ENCODE data around the gene SLC26A6. TPM values are rescaled to one million over a fixed set of nuclear protein-coding genes. Genes with fewer than 3 reads are reported as not detected.

The SLC26A6 gene
- total RNA-seq, 1 experiment from 2014 or later = 54.7 TPM

- Mint-ChIP-seq H3K27me3 (ENCODE audit: insufficient read depth, unreplicated experiment) (no peaks in the 10 kb centered on the region), H3K27ac (ENCODE audit: unreplicated experiment) (no peak overlapping the region), H3K4me1 (ENCODE audit: low read depth, unreplicated experiment) (peaks cover 6% of the 10 kb centered on the region), H3K36me3 (ENCODE audit: insufficient read depth, unreplicated experiment) (no peaks in the 10 kb centered on the region), H3K4me3 (ENCODE audit: unreplicated experiment) (no peak overlapping the region), H3K9me3 (ENCODE audit: unreplicated experiment) (no peaks in the 10 kb centered on the region)
- Histone ChIP-seq H3K4me3 (ENCODE audit: low read depth, low read length) (no peak overlapping the region), H3K36me3 (ENCODE audit: control insufficient read depth, insufficient read depth, low read length) (no peaks in the 10 kb centered on the region), H3K9me3 (no peaks in the 10 kb centered on the region), H3K27me3 (replicated peaks; ENCODE audit: control insufficient read depth, insufficient read depth, low read length) (no peaks in the 10 kb centered on the region), H3K4me1 (no peaks in the 10 kb centered on the region)
- TF ChIP-seq, protein P1, sequence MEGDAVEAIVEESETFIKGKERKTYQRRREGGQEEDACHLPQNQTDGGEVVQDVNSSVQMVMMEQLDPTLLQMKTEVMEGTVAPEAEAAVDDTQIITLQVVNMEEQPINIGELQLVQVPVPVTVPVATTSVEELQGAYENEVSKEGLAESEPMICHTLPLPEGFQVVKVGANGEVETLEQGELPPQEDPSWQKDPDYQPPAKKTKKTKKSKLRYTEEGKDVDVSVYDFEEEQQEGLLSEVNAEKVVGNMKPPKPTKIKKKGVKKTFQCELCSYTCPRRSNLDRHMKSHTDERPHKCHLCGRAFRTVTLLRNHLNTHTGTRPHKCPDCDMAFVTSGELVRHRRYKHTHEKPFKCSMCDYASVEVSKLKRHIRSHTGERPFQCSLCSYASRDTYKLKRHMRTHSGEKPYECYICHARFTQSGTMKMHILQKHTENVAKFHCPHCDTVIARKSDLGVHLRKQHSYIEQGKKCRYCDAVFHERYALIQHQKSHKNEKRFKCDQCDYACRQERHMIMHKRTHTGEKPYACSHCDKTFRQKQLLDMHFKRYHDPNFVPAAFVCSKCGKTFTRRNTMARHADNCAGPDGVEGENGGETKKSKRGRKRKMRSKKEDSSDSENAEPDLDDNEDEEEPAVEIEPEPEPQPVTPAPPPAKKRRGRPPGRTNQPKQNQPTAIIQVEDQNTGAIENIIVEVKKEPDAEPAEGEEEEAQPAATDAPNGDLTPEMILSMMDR (IDR thresholded peaks at IDR 0.05; ENCODE audit: insufficient read depth in 1 of 2, low read depth in 1 of 2, low read length in 1 of 2, severe bottlenecking in 1 of 2, unreplicated experiment in 1 of 2) = no peak
- no peak for DNase-seq
- CTCF ChIA-PET = interaction anchor here (1.0 kb wide), 1 partner anchor 79 kb away, joined by 3 read pairs; no protein-coding TSS in a partner anchor
- intact Hi-C loops (cut with micrococcal nuclease; ENCODE audit: unreplicated experiment) = no loop called here
- POLR2A ChIA-PET = no interaction called here
- no TSS peak for BruUV-seq (replicated peaks)
Measured at GRCh38 chr3:48584836-48585235, 50.4 kb downstream of the SLC26A6 start.

DNA sequence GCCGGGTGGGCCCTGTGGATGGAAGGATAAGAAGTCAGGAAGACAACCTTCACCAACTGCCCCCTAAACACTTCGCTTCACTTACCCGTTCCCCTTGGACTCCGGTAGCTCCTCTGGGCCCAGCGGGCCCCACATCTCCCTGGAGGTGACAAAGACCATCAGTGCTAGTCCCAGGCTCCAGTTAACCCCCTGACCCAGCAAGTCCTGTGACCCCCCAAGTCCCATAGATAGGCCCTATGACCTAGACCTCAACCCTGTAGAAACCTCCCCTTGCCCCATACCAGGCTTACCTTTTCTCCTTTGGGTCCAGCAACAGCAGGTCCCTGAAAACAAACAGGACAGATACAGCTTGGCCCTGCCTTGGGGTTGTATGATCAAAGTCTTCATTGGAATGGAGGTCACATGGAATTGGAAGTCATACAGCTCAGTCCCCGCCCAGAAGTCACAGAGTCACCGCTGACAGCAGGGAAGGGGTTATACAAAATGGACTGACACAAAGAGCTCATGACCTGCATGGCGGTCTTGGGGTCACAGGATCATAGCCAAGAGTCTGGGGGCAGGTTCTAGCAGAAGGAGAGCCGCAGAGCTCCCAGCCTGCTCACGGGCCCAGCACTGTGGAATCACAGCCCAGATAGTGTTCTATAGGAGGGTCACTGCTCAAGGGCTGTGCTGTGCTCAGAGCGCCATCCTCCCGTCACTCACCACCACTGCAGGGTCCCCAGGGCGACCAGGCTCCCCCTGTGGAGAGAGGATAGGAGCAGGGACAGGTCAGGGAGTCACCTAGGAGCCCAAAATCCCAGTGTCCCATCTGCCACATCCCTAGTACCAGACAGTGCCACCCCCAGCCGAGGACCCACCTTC is 53.4 kb downstream of the SLC26A6 start:
- no peaks in the 10 kb centered on the region for H3K36me3 Mint-ChIP-seq (ENCODE audit: insufficient read depth, unreplicated experiment)
- H3K4me3 Mint-ChIP-seq (ENCODE audit: unreplicated experiment) = no peak overlapping the region
- no peaks in the 10 kb centered on the region for H3K27me3 ChIP-seq (replicated peaks; ENCODE audit: control insufficient read depth, insufficient read depth, low read length)
- POLR2A ChIA-PET = no interaction called here
- TF ChIP-seq, protein P1 (IDR thresholded peaks at IDR 0.05; ENCODE audit: insufficient read depth in 1 of 2, low read depth in 1 of 2, low read length in 1 of 2, severe bottlenecking in 1 of 2, unreplicated experiment in 1 of 2) = no peak
- DNase-seq = no peak
- no peaks in the 10 kb centered on the region for H3K27me3 Mint-ChIP-seq (ENCODE audit: insufficient read depth, unreplicated experiment)
- CTCF ChIA-PET = interaction anchor here (0.5 kb wide), 1 partner anchor 124 kb away, joined by 4 read pairs; no protein-coding TSS in a partner anchor
- no peaks in the 10 kb centered on the region for H3K9me3 ChIP-seq
- intact Hi-C loops (cut with micrococcal nuclease; ENCODE audit: unreplicated experiment) = no loop called here
- no TSS peak for BruUV-seq (replicated peaks)
- no peak overlapping the region for H3K4me3 ChIP-seq (ENCODE audit: low read depth, low read length)
- H3K36me3 ChIP-seq (ENCODE audit: control insufficient read depth, insufficient read depth, low read length) = no peaks in the 10 kb centered on the region
- no peaks in the 10 kb centered on the region for H3K9me3 Mint-ChIP-seq (ENCODE audit: unreplicated experiment)
- H3K4me1 Mint-ChIP-seq (ENCODE audit: low read depth, unreplicated experiment) = no peaks in the 10 kb centered on the region
- H3K27ac Mint-ChIP-seq (ENCODE audit: unreplicated experiment) = no peak overlapping the region
- H3K4me1 ChIP-seq = no peaks in the 10 kb centered on the region

GRCh38 chr3:48576647-48577046 is 58.6 kb downstream of the SLC26A6 start:
- Histone ChIP-seq H3K27me3 (replicated peaks; ENCODE audit: control insufficient read depth, insufficient read depth, low read length) (no peaks in the 10 kb centered on the region), H3K4me3 (ENCODE audit: low read depth, low read length) (no peak overlapping the region), H3K36me3 (ENCODE audit: control insufficient read depth, insufficient read depth, low read length) (no peaks in the 10 kb centered on the region), H3K9me3 (no peaks in the 10 kb centered on the region), H3K4me1 (no peaks in the 10 kb centered on the region)
- intact Hi-C loops (cut with micrococcal nuclease; ENCODE audit: unreplicated experiment) = no loop called here
- Mint-ChIP-seq H3K36me3 (ENCODE audit: insufficient read depth, unreplicated experiment) (no peaks in the 10 kb centered on the region), H3K9me3 (ENCODE audit: unreplicated experiment) (no peaks in the 10 kb centered on the region), H3K4me3 (ENCODE audit: unreplicated experiment) (no peak overlapping the region), H3K4me1 (ENCODE audit: low read depth, unreplicated experiment) (no peaks in the 10 kb centered on the region), H3K27ac (ENCODE audit: unreplicated experiment) (no peak overlapping the region), H3K27me3 (ENCODE audit: insufficient read depth, unreplicated experiment) (no peaks in the 10 kb centered on the region)
- ChIA-PET CTCF (no interaction called here), POLR2A (no interaction called here)
- DNase-seq = no peak
- TF ChIP-seq, protein P1 (IDR thresholded peaks at IDR 0.05; ENCODE audit: insufficient read depth in 1 of 2, low read depth in 1 of 2, low read length in 1 of 2, severe bottlenecking in 1 of 2, unreplicated experiment in 1 of 2) = no peak
- no TSS peak for BruUV-seq (replicated peaks)

Small RNAs within 50 kb of the gene (microRNA-seq; reads per million reads assigned to microRNA genes)
- gene MIR4793 (not detected), gene MIR711 (not detected)

Other genes starting within 250 kb of the SLC26A6 start
- 149 and 164 TPM in 2 replicates for gene PLXNB1, start 205.4 kb downstream of the SLC26A6 start, total RNA-seq (2022)
- gene CCDC51, start 195.3 kb downstream of the SLC26A6 start, total RNA-seq (2022) = 48.9 and 59.5 TPM in 2 replicates
- gene TMA7, start 195.2 kb downstream of the SLC26A6 start, total RNA-seq (2022) = 205 and 227 TPM in 2 replicates
- 14.4 and 15.9 TPM in 2 replicates for gene ATRIP, start 188.7 kb downstream of the SLC26A6 start, total RNA-seq (2022)
- 213 and 226 TPM in 2 replicates for gene SHISA5, start 131.3 kb downstream of the SLC26A6 start, total RNA-seq (2022)
- gene PFKFB4, start 78.7 kb downstream of the SLC26A6 start, total RNA-seq (2022) = 11.2 and 14.4 TPM in 2 replicates
- gene UCN2, start 71.7 kb downstream of the SLC26A6 start, total RNA-seq (2022) = 0.54 TPM in 1 of 2 replicates, not detected in the other
- 4.7 and 5.2 TPM in 2 replicates for gene COL7A1, start 40.1 kb downstream of the SLC26A6 start, total RNA-seq (2022)
- 278 and 283 TPM in 2 replicates for gene UQCRC1, start 25.8 kb downstream of the SLC26A6 start, total RNA-seq (2022)
- gene TMEM89, start 13.7 kb downstream of the SLC26A6 start, total RNA-seq (2022) = not detected in 2 replicates
- gene CELSR3, start 27.4 kb upstream of the SLC26A6 start, total RNA-seq (2022) = 35.4 and 39.0 TPM in 2 replicates
- gene NCKIPSD, start 50.5 kb upstream of the SLC26A6 start, total RNA-seq (2022) = 30.1 and 30.2 TPM in 2 replicates
- gene IP6K2, start 81.8 kb upstream of the SLC26A6 start, total RNA-seq (2022) = 91.7 and 100 TPM in 2 replicates
- 56.3 and 67.3 TPM in 2 replicates for gene PRKAR2A, start 212.4 kb upstream of the SLC26A6 start, total RNA-seq (2022)